Stimulated activated naive CD8-positive, alpha-beta T cell treated with anti-CD3 and anti-CD28 coated beads, Interleukin-15, Interleukin-2, amounts not matched to agents 100 U/mL and 50 U/mL, for 24 hours (primary cell): ENCODE measurements around the gene HOXC13.

Experiments
- ATAC-seq: fragments of 150-1000 bp; cut with Tn5 transposase; one replicate; pipeline ENCODE4 v1.10.0; 2021
- DNase-seq: peaks from one replicate; pipeline ENCODE4 v3.0.0; 2021

HOXC13 gene

GRCh38 chr12:53982648-53983567, 44.3 kb downstream of the HOXC13 start:
- ATAC-seq: no peak
- no peak for DNase-seq

- ATAC-seq: no peak
Measured at GRCh38 chr12:53983568-53983949, 44.9 kb downstream of the HOXC13 start.

GRCh38 chr12:53983950-53984572, 45.4 kb downstream of the HOXC13 start:
- ATAC-seq: no peak
- no peak for DNase-seq

More at GRCh38 chr12:53983568-53983949, 44.9 kb downstream of the HOXC13 start:
- DNase-seq: no peak

- DNase-seq (peak; percentile 91), ATAC-seq (peak; percentile 84)
Measured at GRCh38 chr12:53984901-53985691, 46.5 kb downstream of the HOXC13 start, which contains the start of gene HOXC10. Gene HOXC10 (plus strand): TSS chr12:53985146. CDS start chr12:53985260, 114 bp downstream.

- no peak for ATAC-seq
- no peak for DNase-seq
Measured at GRCh38 chr12:53985692-53985993, 47.0 kb downstream of the HOXC13 start.

GRCh38 chr12:53985994-53986685, 47.5 kb downstream of the HOXC13 start:
- ATAC-seq (no peak), DNase-seq (no peak)

- ATAC-seq: no peak
Measured at GRCh38 chr12:53986686-53987483, 48.3 kb downstream of the HOXC13 start.

GRCh38 chr12:53987787-53988230, 49.2 kb downstream of the HOXC13 start:
- ATAC-seq: no peak
- no peak for DNase-seq

More at GRCh38 chr12:53986686-53987483, 48.3 kb downstream of the HOXC13 start:
- DNase-seq: no peak

GRCh38 chr12:53988541-53989226, 50.1 kb downstream of the HOXC13 start:
- ATAC-seq (no peak), DNase-seq (no peak)

GRCh38 chr12:53989227-53990113, 50.8 kb downstream of the HOXC13 start:
- DNase-seq (no peak), ATAC-seq (no peak)

GRCh38 chr12:53990311-53991076, 51.9 kb downstream of the HOXC13 start:
- DNase-seq (no peak), ATAC-seq (no peak)

GRCh38 chr12:53991077-53991460, 52.4 kb downstream of the HOXC13 start:
- ATAC-seq: no peak
- DNase-seq: no peak

GRCh38 chr12:53992377-53992889, 53.8 kb downstream of the HOXC13 start:
- ATAC-seq (peak; percentile 28), DNase-seq (no peak)

- ATAC-seq (no peak), DNase-seq (no peak)
Measured at GRCh38 chr12:53993162-53994008, 54.8 kb downstream of the HOXC13 start.

GRCh38 chr12:53994009-53994263, 55.3 kb downstream of the HOXC13 start:
- ATAC-seq (no peak), DNase-seq (no peak)

- ATAC-seq (no peak), DNase-seq (no peak)
Measured at GRCh38 chr12:53994264-53995001, 55.8 kb downstream of the HOXC13 start.

- no peak for DNase-seq
- ATAC-seq: no peak
Measured at GRCh38 chr12:53995002-53995377, 56.4 kb downstream of the HOXC13 start.
